Measurements from ENCODE around the gene CAPZB. TPM values are rescaled to one million over a fixed set of nuclear protein-coding genes. Genes with fewer than 3 reads are reported as not detected.
A peak's percentile ranks its signal among the peaks of the same experiment; 100 is the strongest.

The CAPZB gene
- total RNA-seq, 1 donor = 183 TPM

DNA sequence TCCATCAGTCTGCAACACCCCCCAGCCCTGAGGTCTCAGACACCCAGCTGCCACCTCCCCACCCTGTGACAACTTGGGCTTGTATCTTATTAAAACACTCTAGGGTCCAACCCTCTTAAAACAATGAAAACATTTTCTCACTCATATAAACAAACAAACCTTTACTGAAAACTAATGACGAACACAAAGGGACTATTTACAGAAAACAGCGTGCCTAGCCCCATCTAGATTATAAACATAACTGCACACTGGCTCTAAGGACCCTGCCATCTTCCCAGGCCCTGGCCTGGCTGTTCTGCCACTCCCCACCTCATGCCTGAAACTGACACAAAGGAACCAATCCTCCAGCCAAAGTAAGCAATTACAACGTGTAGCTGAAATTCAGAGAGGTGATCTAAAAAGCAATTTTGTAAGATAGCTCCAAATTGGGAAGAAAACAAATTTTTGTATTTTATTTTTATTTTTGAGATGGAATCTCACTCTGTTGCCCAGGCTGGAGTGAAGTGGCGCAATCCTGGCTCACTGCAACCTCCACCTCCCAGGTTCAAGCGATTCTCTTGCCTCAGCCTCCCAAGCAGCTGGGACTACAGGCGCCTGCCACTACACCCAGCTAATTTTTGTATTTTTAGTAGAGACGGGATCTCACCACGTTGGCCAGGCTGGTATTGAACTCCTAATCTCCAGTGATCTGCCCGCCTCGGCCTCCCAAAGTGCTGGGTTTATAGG lies 40.9 kb downstream of the CAPZB start:
- DNase-seq (ENCODE audit: low read depth) = peak; percentile 80
- TF ChIP-seq, protein P1, sequence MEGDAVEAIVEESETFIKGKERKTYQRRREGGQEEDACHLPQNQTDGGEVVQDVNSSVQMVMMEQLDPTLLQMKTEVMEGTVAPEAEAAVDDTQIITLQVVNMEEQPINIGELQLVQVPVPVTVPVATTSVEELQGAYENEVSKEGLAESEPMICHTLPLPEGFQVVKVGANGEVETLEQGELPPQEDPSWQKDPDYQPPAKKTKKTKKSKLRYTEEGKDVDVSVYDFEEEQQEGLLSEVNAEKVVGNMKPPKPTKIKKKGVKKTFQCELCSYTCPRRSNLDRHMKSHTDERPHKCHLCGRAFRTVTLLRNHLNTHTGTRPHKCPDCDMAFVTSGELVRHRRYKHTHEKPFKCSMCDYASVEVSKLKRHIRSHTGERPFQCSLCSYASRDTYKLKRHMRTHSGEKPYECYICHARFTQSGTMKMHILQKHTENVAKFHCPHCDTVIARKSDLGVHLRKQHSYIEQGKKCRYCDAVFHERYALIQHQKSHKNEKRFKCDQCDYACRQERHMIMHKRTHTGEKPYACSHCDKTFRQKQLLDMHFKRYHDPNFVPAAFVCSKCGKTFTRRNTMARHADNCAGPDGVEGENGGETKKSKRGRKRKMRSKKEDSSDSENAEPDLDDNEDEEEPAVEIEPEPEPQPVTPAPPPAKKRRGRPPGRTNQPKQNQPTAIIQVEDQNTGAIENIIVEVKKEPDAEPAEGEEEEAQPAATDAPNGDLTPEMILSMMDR (IDR thresholded peaks at IDR 0.05; ENCODE audit: insufficient read depth, low read depth, low read length) = no peak
- no peak overlapping the region for H3K4me3 ChIP-seq (ENCODE audit: low read depth, low read length)

DNA sequence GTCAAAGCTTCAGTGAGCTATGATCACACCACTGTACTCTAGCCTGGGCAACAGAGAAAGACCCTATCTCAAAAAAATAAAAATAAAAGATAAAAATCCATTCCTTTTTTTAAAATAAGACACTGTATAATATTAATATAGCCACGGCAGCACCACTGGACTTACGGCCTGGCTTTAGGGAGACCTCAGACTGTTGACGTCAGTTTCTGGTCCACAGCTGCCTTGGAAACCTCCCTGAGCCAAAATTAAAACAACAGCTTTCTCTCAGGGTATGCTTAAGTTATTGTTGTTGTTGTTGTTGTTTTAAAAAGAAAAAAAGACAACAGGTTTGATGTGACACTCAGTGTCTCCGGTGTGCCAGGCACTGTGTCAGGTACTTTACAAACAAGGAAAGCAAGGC lies 42.0 kb downstream of the CAPZB start:
- TF ChIP-seq, protein P1 (IDR thresholded peaks at IDR 0.05; ENCODE audit: insufficient read depth, low read depth, low read length) = no peak
- DNase-seq (ENCODE audit: low read depth) = peak; percentile 61
- H3K4me3 ChIP-seq (ENCODE audit: low read depth, low read length) = no peak overlapping the region

DNA sequence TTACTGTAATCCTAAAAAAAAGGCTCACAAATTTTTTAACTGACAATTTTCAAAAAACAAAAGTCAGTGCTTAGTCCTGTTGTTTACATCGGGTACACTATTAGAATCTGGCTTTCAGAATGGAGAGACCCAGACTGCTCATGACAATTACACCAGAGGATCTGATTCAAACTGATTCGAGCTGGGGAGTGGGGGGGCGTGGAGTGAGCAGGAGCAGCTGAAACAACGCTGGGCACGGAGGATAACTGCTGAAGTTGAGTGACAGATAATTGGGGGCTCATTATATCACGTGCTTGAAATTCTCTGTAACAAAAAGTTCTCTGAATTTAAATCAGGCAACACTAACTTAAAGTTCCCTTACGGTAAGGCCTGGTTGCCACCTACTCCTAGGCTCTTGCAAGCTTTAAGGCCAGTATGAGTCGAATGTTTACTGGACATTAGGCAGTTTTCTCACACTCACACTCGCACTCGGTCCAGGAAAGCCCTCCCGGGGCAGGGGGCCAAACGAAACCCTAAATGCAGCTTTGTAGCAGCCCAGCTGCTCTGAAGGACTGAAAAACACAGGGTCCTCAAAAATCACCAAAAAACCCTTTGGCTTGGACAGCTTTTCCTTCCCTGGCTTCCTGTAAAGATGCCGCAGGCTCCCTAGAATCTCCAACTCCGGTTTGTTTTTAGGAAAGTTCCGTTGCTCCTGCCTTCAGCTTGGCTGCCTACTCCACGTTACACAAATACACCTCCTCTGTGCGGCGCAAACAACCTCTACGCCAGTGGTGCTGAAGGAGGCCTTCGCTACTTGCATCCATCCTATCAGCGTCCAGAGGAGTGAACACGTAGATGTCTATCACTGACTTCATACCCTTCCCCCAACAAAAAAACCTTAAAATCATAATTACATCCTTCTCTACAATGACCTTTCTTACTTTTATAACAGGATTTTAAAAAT lies 42.9 kb downstream of the CAPZB start:
- DNase-seq (ENCODE audit: low read depth) = peak; percentile 56
- no peak overlapping the region for H3K4me3 ChIP-seq (ENCODE audit: low read depth, low read length)
- TF ChIP-seq, protein P1 (IDR thresholded peaks at IDR 0.05; ENCODE audit: insufficient read depth, low read depth, low read length) = no peak

DNA sequence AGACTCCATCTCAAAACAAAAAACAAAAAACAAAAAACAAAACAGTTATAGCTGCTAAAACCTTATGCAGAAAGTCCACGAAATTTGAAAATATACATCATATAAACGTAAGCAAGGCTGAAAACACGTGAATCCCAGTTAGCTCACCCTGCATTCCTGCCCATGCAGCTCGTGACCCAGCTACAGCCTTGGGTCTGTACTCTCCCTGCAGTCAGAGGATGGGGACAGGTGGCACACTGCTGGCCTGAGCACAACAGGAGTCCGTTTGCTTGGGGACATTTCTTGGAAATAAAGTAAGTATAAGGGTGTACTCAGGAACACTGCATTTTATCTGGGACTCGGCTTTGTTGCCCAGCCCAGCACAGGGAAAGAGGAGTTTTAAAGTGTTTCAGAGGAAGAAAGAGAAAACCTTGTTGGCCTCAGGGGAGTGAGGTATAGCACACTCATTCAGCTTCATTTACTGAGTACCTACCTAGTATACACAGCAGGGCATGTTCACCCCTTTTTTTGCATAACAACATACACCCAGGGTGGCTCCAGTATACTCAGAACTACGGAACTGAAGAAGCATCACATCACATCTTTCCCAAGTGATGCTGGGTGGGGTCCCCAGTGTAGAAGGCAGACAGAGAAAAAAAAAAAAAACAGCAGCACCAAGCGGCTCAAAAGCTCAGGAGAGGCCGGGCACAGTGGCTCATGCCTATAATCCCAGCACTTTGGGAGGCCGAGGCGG lies 44.1 kb downstream of the CAPZB start:
- no peak overlapping the region for H3K4me3 ChIP-seq (ENCODE audit: low read depth, low read length)
- TF ChIP-seq, protein P1 (IDR thresholded peaks at IDR 0.05; ENCODE audit: insufficient read depth, low read depth, low read length) = no peak
- DNase-seq (ENCODE audit: low read depth) = no peak

DNA sequence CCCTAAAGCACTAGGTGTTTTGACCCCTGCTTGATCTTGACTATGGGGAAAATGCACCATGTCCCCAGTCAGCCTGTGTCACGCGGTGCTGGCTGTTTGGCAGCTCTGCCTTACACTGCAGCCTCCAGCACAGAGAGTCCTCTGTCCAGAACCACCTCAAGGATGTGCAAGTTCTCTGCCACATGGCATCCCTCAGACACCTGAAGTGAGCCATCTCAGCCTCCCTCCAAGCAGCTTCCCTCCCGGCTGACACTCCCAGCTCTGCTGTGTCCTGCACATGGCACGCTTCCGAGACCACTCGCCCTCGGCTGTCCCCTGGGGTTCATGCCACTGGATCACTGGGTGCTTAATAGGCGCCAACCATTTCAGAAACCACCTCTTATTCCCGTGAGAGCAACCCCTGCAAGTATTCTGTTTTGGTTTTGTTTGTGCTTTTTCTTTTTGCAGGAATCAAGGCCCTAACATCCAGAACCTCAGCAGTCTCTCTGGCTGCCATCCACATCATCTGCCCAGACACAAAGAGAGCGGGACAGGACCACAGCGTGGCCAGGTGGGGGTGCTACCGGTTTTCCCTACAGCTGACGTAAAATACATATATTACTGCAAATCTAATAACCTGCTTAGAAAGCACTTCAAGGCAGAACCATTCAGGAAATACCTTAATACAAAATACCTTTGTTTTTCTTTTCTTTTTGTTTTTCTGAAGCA lies 45.7 kb downstream of the CAPZB start:
- H3K4me3 ChIP-seq (ENCODE audit: low read depth, low read length) = no peak overlapping the region
- TF ChIP-seq, protein P1 (IDR thresholded peaks at IDR 0.05; ENCODE audit: insufficient read depth, low read depth, low read length) = peak; percentile 28
- peak; percentile 50 for DNase-seq (ENCODE audit: low read depth)
